ENCODE results near the gene KRTAP10-10. TPM values are rescaled to one million over a fixed set of nuclear protein-coding genes. Genes with fewer than 3 reads are reported as not detected.
"Not testable (repeated sequence)": the region's sequence is repeated elsewhere in the genome, so short reads cannot be mapped to it uniquely, and the experiment has no call there.

KRTAP10-10 gene
- total RNA-seq, 2 experiments from 2014 or later = not detected

- peaks cover 22% of the 10 kb centered on the region for H3K4me1 Mint-ChIP-seq (ENCODE audit: low read depth)
- peak overlapping the region; percentile 6 for H3K27ac Mint-ChIP-seq
- intact Hi-C loops (cut with micrococcal nuclease) = loop anchor here (10.0 kb wide), 1 partner anchor 66 kb away; the partner anchor contains the start of gene KRTAP10-5
- H3K27me3 Mint-ChIP-seq = no peaks in the 10 kb centered on the region
- ChIA-PET POLR2A (no interaction called here), CTCF (no interaction called here)
- H3K36me3 Mint-ChIP-seq = peaks cover under 1% of the 10 kb centered on the region
- H3K9me3 Mint-ChIP-seq = peaks cover 5% of the 10 kb centered on the region
- no peak for DNase-seq
- H3K4me3 Mint-ChIP-seq = no peak overlapping the region
These were observed 14.0 kb downstream of the KRTAP10-10 start for GRCh38 chr21:44650973-44651675.

GRCh38 chr21:44653123-44653522 is 16.0 kb downstream of the KRTAP10-10 start:
- H3K4me1 Mint-ChIP-seq (ENCODE audit: low read depth) = peaks cover 39% of the 10 kb centered on the region
- no peak overlapping the region for H3K4me3 Mint-ChIP-seq
- no peak for DNase-seq
- peaks cover 19% of the 10 kb centered on the region for H3K9me3 Mint-ChIP-seq
- peaks cover 16% of the 10 kb centered on the region for H3K36me3 Mint-ChIP-seq
- H3K27me3 Mint-ChIP-seq = no peaks in the 10 kb centered on the region
- ChIA-PET CTCF (no interaction called here), POLR2A (no interaction called here)
- intact Hi-C loops (cut with micrococcal nuclease) = loop anchor here (10.0 kb wide), 1 partner anchor 68 kb away; the partner anchor contains the start of gene KRTAP10-5
- no peak overlapping the region for H3K27ac Mint-ChIP-seq

GRCh38 chr21:44653656-44654575 is 16.8 kb downstream of the KRTAP10-10 start:
- DNase-seq = peak; percentile 54
- Mint-ChIP-seq H3K4me1 (ENCODE audit: low read depth) (peaks cover 46% of the 10 kb centered on the region), H3K4me3 (no peak overlapping the region), H3K27me3 (no peaks in the 10 kb centered on the region), H3K27ac (peak overlapping the region; percentile 64), H3K36me3 (peaks cover 16% of the 10 kb centered on the region), H3K9me3 (peaks cover 19% of the 10 kb centered on the region)
- intact Hi-C loops (cut with micrococcal nuclease) = loop anchor here (10.0 kb wide), 1 partner anchor 69 kb away; the partner anchor contains the start of gene KRTAP10-5
- ChIA-PET POLR2A (no interaction called here), CTCF (no interaction called here)

- DNase-seq = no peak
- peaks cover 19% of the 10 kb centered on the region for H3K9me3 Mint-ChIP-seq
- peak within 1 kb of the TSS; percentile 64 for H3K27ac Mint-ChIP-seq
- intact Hi-C loops (cut with micrococcal nuclease) = loop anchor here (10.0 kb wide), 1 partner anchor 70 kb away; the partner anchor contains the start of gene KRTAP10-5
- no peak within 1 kb of the TSS for H3K4me3 Mint-ChIP-seq
- H3K27me3 Mint-ChIP-seq = no peaks in the 10 kb centered on the region
- POLR2A ChIA-PET = no interaction called here
- peaks cover 51% of the 10 kb centered on the region for H3K4me1 Mint-ChIP-seq (ENCODE audit: low read depth)
- peaks cover 16% of the 10 kb centered on the region for H3K36me3 Mint-ChIP-seq
- CTCF ChIA-PET = no interaction called here
These were observed 17.5 kb downstream of the KRTAP10-10 start, which contains the start of gene KRTAP12-4 for GRCh38 chr21:44654576-44655175. TSS of gene KRTAP12-4 (minus strand) at chr21:44654659. CDS start at chr21:44654614, 45 bp downstream.

- Mint-ChIP-seq H3K9me3 (peaks cover 22% of the 10 kb centered on the region), H3K36me3 (peaks cover 16% of the 10 kb centered on the region), H3K27ac (peak overlapping the region; percentile 89), H3K4me3 (peak overlapping the region; percentile 67), H3K4me1 (ENCODE audit: low read depth) (peaks cover 51% of the 10 kb centered on the region), H3K27me3 (no peaks in the 10 kb centered on the region)
- ChIA-PET POLR2A (interaction anchor here (1.2 to 1.3 kb wide), 2 partner anchors 10 to 38 kb away, joined by 3 to 4 read pairs; partner anchors contain the start of gene KRTAP10-11), CTCF (no interaction called here)
- intact Hi-C loops (cut with micrococcal nuclease) = loop anchor here (10.0 kb wide), 1 partner anchor 72 kb away; the partner anchor contains the start of gene KRTAP10-5
- DNase-seq = no peak
These were observed 19.7 kb downstream of the KRTAP10-10 start for GRCh38 chr21:44656868-44657267.

- intact Hi-C loops (cut with micrococcal nuclease) = loop anchor here (10.0 kb wide), 1 partner anchor 73 kb away; the partner anchor contains the start of gene KRTAP10-5
- Mint-ChIP-seq H3K4me3 (peak within 1 kb of the TSS; percentile 67), H3K36me3 (peaks cover 16% of the 10 kb centered on the region), H3K27me3 (no peaks in the 10 kb centered on the region), H3K27ac (peak within 1 kb of the TSS; percentile 89), H3K4me1 (ENCODE audit: low read depth) (peaks cover 51% of the 10 kb centered on the region), H3K9me3 (peaks cover 24% of the 10 kb centered on the region)
- CTCF ChIA-PET = interaction anchor here (0.7 to 1.3 kb wide), 4 partner anchors 21 to 147 kb away, joined by 3 to 5 read pairs (median 3); no protein-coding TSS in a partner anchor
- peak; percentile 56 for DNase-seq
- POLR2A ChIA-PET = interaction anchor here (0.7 to 1.3 kb wide), 4 partner anchors 9 to 39 kb away, joined by 3 to 5 read pairs (median 4); partner anchors contain the start of genes KRTAP10-11 and KRTAP12-2
These were observed 20.7 kb downstream of the KRTAP10-10 start, which contains the start of gene KRTAP12-3 for GRCh38 chr21:44657635-44658540. TSS of gene KRTAP12-3 (plus strand) at chr21:44657932. CDS start at chr21:44657980, 48 bp downstream.

GRCh38 chr21:44658541-44658910 is 21.4 kb downstream of the KRTAP10-10 start:
- DNase-seq = no peak
- Mint-ChIP-seq H3K36me3 (peaks cover 16% of the 10 kb centered on the region), H3K9me3 (peaks cover 24% of the 10 kb centered on the region), H3K4me3 (peak overlapping the region; percentile 67), H3K27ac (peak overlapping the region; percentile 89), H3K27me3 (no peaks in the 10 kb centered on the region), H3K4me1 (ENCODE audit: low read depth) (peaks cover 50% of the 10 kb centered on the region)
- CTCF ChIA-PET = interaction anchor here (1.0 to 1.3 kb wide), 2 partner anchors 20 to 148 kb away, joined by 3 to 5 read pairs; no protein-coding TSS in a partner anchor
- intact Hi-C loops (cut with micrococcal nuclease) = loop anchor here (10.0 kb wide), 1 partner anchor 74 kb away; the partner anchor contains the start of gene KRTAP10-5
- POLR2A ChIA-PET = no interaction called here

- Mint-ChIP-seq H3K36me3 (peaks cover 16% of the 10 kb centered on the region), H3K4me3 (no peak overlapping the region), H3K4me1 (ENCODE audit: low read depth) (peaks cover 45% of the 10 kb centered on the region), H3K27me3 (no peaks in the 10 kb centered on the region), H3K9me3 (peaks cover 29% of the 10 kb centered on the region), H3K27ac (no peak overlapping the region)
- intact Hi-C loops (cut with micrococcal nuclease) = loop anchor here (10.0 kb wide), 1 partner anchor 74 kb away; the partner anchor contains the start of gene KRTAP10-5
- DNase-seq = peak; percentile 29
- CTCF ChIA-PET = interaction anchor here (1.0 kb wide), 1 partner anchor 20 kb away, joined by 3 read pairs; no protein-coding TSS in a partner anchor
- POLR2A ChIA-PET = no interaction called here
These were observed 21.9 kb downstream of the KRTAP10-10 start for GRCh38 chr21:44658913-44659595.

GRCh38 chr21:44661567-44661966 is 24.4 kb downstream of the KRTAP10-10 start:
- DNase-seq; H3K27ac Mint-ChIP-seq; POLR2A ChIA-PET; H3K4me3 Mint-ChIP-seq; intact Hi-C loops (cut with micrococcal nuclease); H3K27me3 Mint-ChIP-seq; CTCF ChIA-PET: not testable (repeated sequence)
- Mint-ChIP-seq H3K4me1 (ENCODE audit: low read depth) (peaks cover 28% of the 10 kb centered on the region), H3K9me3 (peaks cover 20% of the 10 kb centered on the region), H3K36me3 (peaks cover 11% of the 10 kb centered on the region)

GRCh38 chr21:44664691-44665090 is 27.5 kb downstream of the KRTAP10-10 start:
- ChIA-PET CTCF (no interaction called here), POLR2A (no interaction called here)
- Mint-ChIP-seq H3K36me3 (peaks cover 2% of the 10 kb centered on the region), H3K27me3 (no peaks in the 10 kb centered on the region), H3K27ac (no peak overlapping the region), H3K9me3 (peaks cover 9% of the 10 kb centered on the region), H3K4me1 (ENCODE audit: low read depth) (no peaks in the 10 kb centered on the region), H3K4me3 (no peak overlapping the region)
- intact Hi-C loops (cut with micrococcal nuclease) = no loop called here
- no peak for DNase-seq
